Memory B cell (primary cell): ENCODE data around the gene PACS2.

Source experiments
- ATAC-seq: fragments of 150-1000 bp; cut with Tn5 transposase; 2 replicates; pipeline ENCODE4 v1.10.0; 2021; ENCODE audit warnings: low read depth, mild to moderate bottlenecking, moderate library complexity
- DNase-seq, 2 donors: peaks; one replicate each; pipeline ENCODE4 v3.0.0; 2022; ENCODE audit warnings: low spot score in 2 of 2
- H3K27ac Mint-ChIP-seq: one replicate; pipeline ENCODE4 v1.8.0; 2022; ENCODE audit warnings: mild to moderate bottlenecking, moderate library complexity, mixed read lengths
- H3K27me3 Mint-ChIP-seq: one replicate; pipeline ENCODE4 v1.8.0; 2022; ENCODE audit warnings: mixed read lengths
- H3K36me3 Mint-ChIP-seq: one replicate; pipeline ENCODE4 v1.8.0; 2022; ENCODE audit warnings: mild to moderate bottlenecking, mixed read lengths
- H3K4me1 Mint-ChIP-seq: one replicate; pipeline ENCODE4 v1.8.0; 2022; ENCODE audit warnings: mixed read lengths
- H3K4me3 Mint-ChIP-seq: one replicate; pipeline ENCODE4 v1.8.0; 2022; ENCODE audit warnings: mild to moderate bottlenecking, moderate library complexity, mixed read lengths
- H3K9me3 Mint-ChIP-seq: one replicate; pipeline ENCODE4 v1.8.0; 2022; ENCODE audit warnings: mixed read lengths

The PACS2 gene

GRCh38 chr14:105415481-105416428 lies 101.2 kb downstream of the PACS2 start:
- Mint-ChIP-seq H3K36me3 (no peaks in the 10 kb centered on the region), H3K27ac (no peak overlapping the region), H3K4me1 (peaks cover 6% of the 10 kb centered on the region), H3K27me3 (peaks cover 18% of the 10 kb centered on the region), H3K4me3 (peak overlapping the region; percentile 62), H3K9me3 (no peaks in the 10 kb centered on the region)
- ATAC-seq (no peak), DNase-seq (no peak)

DNA sequence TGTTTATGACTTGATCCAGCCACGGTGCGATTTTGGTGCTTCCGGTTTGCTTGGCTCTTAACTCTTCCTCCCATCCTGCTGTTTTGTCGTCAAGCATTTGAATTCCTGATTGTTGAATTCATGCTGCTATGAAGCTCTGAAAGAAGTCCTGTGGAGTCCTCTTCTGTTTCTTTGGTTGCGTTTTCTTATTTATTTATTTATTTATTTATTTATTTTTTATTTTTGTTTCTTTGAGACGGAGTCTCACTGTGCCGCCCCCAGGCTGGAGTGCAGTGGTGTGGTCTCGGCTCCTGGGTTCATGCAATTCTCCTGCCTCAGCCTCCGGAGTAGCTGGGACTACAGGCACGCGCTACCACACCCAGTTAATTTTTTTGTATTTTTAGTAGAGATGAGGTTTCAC lies 102.1 kb downstream of the PACS2 start:
- Mint-ChIP-seq H3K27me3 (peaks cover 18% of the 10 kb centered on the region), H3K9me3 (no peaks in the 10 kb centered on the region), H3K27ac (no peak overlapping the region), H3K4me1 (peaks cover 15% of the 10 kb centered on the region), H3K4me3 (no peak overlapping the region), H3K36me3 (no peaks in the 10 kb centered on the region)
- no peak for DNase-seq
- ATAC-seq, result no peak

DNA sequence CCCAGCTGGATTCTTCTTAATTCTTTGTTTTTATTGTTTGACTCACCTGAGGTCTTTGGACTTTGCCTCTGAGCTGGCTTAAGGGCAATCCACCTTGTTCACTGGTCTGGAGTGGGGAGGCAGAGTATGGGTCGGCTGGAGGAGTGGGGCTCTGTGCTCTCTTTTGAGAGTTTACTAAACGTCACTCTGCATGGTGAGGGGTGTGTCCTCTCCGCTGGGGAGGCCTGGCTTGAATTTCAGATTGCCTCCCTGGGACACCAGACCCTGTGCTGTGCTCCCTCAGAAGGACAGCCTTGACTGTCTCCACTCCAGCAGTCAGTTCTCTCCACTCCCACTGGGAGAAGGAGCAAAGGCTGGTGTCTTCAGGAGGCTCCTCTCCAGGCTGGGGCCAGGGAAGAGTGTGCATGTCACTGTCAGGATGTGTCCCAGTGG lies 103.2 kb downstream of the PACS2 start:
- peaks cover 16% of the 10 kb centered on the region for H3K27me3 Mint-ChIP-seq
- no peak overlapping the region for H3K4me3 Mint-ChIP-seq
- H3K36me3 Mint-ChIP-seq, result no peaks in the 10 kb centered on the region
- no peak for DNase-seq
- H3K9me3 Mint-ChIP-seq, result no peaks in the 10 kb centered on the region
- H3K27ac Mint-ChIP-seq, result no peak overlapping the region
- ATAC-seq, result no peak
- H3K4me1 Mint-ChIP-seq, result peaks cover 22% of the 10 kb centered on the region

GRCh38 chr14:105418269-105419194 lies 104.0 kb downstream of the PACS2 start:
- Mint-ChIP-seq H3K4me3 (peak overlapping the region; percentile 78), H3K27me3 (peaks cover 8% of the 10 kb centered on the region), H3K9me3 (no peaks in the 10 kb centered on the region), H3K36me3 (no peaks in the 10 kb centered on the region), H3K27ac (peak overlapping the region; percentile 50), H3K4me1 (peaks cover 24% of the 10 kb centered on the region)
- ATAC-seq, result no peak
- no peak for DNase-seq

GRCh38 chr14:105419195-105420091 lies 104.9 kb downstream of the PACS2 start, which contains the start of gene MTA1:
MTA1 (plus strand) TSS chr14:105419827; CDS start chr14:105420036, 209 bp downstream.
- DNase-seq, result peak in 1 of 2 donors; percentile 38
- peak within 1 kb of the TSS; percentile 90 for H3K27ac Mint-ChIP-seq
- no peaks in the 10 kb centered on the region for H3K36me3 Mint-ChIP-seq
- H3K4me1 Mint-ChIP-seq, result peaks cover 26% of the 10 kb centered on the region
- peaks cover 6% of the 10 kb centered on the region for H3K27me3 Mint-ChIP-seq
- peak; percentile 65 for ATAC-seq
- H3K4me3 Mint-ChIP-seq, result peak within 1 kb of the TSS; percentile 95
- no peaks in the 10 kb centered on the region for H3K9me3 Mint-ChIP-seq

- peaks cover 26% of the 10 kb centered on the region for H3K4me1 Mint-ChIP-seq
- H3K9me3 Mint-ChIP-seq, result no peaks in the 10 kb centered on the region
- peaks cover 6% of the 10 kb centered on the region for H3K27me3 Mint-ChIP-seq
- peak overlapping the region; percentile 95 for H3K4me3 Mint-ChIP-seq
- DNase-seq (no peak), ATAC-seq (peak; percentile 5)
- no peaks in the 10 kb centered on the region for H3K36me3 Mint-ChIP-seq
- H3K27ac Mint-ChIP-seq, result peak overlapping the region; percentile 90
Observed at GRCh38 chr14:105420101-105420973, 105.8 kb downstream of the PACS2 start.

DNA sequence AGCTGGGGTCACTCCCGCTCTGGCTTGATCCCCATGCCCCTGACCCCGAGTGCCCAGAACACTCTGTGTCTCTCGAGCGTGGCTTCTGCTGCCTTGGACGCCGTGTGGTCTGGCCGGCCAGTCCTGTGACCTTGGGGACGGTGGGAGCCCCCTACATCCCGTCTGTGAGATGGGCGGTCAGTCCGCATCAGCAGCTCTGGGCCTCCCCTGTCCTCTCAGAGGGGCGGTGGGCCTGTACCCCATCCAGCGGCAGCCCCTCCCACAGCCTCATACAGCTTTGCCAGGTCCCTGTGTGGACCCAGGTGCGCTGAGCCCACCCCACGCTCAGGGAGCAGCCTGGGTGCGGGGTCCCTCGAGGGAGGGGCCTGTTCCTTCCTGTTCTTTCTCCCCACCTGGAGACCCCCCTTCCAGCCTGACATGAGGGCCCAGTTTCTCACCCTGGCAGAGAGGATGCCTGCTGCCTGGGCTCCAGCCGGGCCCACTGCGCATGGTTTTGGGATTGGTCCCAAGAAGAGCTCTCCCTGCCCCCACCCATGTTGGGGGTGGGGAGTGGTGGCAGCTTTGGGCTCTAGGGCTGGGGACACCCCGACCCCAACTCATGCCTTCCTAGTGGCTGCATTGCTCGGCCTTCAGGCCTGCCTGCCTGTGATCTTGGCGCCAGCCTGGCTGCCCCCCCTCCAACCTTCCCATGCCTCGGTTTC lies 106.6 kb downstream of the PACS2 start:
- H3K36me3 Mint-ChIP-seq, result peaks cover 2% of the 10 kb centered on the region

DNA sequence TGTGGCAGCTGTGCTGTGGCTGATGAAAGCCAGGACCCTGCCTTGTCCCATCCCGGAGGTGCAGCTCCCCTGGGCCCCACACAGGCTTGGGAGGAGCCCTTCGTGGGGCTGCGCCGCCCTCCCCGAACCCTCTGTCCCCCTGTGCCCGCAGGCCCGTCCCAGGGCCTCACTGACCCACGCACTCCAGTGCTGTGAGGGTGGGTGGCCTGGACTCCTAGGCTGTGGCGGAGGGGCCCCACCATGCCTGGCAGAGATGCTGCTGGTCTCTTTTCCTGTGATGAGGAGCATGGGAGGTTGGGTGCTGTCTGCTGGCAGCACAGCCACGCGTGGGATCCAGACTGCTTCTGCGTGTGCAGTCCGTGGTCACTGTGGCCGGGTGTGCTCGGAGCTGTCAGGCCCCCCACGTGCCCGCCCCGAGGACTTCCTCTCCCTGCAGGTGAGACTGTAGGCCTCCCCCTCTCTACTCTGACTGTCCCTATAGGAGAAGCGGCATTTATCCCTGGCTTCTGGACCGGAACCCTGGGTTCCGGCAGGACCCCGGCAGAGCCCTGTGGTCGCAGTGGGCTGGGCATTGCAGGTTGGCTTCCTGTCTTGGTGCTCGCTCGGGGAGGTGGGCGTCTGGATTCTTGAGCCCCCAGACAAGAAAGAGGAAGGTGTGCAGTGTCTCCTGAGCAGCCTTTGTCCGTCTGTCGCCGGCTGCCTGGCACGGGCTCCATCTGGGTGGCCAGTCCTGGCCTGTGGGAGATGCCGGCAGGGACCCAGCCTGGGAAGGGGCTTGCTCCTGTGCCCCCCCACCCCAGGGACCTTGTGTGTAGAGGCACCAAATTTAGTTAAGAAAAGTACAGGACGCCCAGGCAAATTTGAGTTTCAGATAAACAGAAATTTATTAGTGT lies 107.4 kb downstream of the PACS2 start:
- DNase-seq (no peak), ATAC-seq (peak; percentile 29)
- Mint-ChIP-seq H3K27me3 (peaks cover 4% of the 10 kb centered on the region), H3K27ac (no peak overlapping the region), H3K4me3 (peak overlapping the region; percentile 95), H3K9me3 (no peaks in the 10 kb centered on the region), H3K36me3 (peaks cover 4% of the 10 kb centered on the region), H3K4me1 (peaks cover 26% of the 10 kb centered on the region)

More for the DNA sequence above, 106.6 kb downstream of the PACS2 start:
- Mint-ChIP-seq H3K27ac (peak overlapping the region; percentile 90), H3K9me3 (no peaks in the 10 kb centered on the region), H3K4me1 (peaks cover 26% of the 10 kb centered on the region), H3K27me3 (peaks cover 6% of the 10 kb centered on the region), H3K4me3 (peak overlapping the region; percentile 95)
- DNase-seq (no peak), ATAC-seq (no peak)

DNA sequence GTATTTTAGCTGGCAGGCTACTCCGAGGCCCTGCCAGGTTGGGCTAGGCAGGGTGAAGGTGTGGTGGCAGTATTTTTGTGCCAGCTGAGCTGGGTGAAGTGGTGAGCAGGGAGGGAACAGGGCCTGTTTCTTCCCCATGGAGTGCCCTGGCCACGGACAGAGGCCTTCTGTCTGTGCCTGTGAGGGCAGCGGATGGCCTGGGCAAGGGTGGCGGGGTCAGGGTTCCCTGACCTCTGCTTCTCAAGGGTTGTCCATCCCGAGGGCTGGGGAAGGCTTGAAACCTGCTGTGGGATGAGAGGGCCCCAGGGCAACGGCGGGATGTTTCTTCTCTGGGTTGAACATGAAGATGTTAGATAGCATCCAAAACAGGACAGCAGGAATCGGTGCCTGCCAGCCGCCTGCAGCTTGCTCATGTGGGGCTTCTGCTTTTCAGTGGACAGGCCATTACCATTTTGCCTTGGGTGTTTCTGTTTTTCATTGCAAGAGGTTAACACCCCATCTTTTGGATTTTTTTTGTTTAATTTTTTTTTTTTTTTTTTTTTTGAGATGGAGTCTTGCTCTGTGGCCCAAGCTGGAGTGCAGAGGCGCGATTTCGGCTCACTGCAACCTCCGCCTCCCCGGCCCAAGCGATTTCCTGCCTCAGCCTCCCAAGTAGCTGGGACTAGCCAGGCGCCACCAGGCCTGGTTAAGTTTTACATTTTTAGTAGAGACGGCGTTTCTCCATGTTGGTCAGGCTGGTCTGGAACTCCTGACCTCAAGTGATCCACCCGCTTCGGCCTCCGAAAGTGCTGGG lies 108.3 kb downstream of the PACS2 start:
- peaks cover 29% of the 10 kb centered on the region for H3K4me1 Mint-ChIP-seq
- ATAC-seq (no peak), DNase-seq (no peak)
- peaks cover 4% of the 10 kb centered on the region for H3K27me3 Mint-ChIP-seq
- peaks cover 7% of the 10 kb centered on the region for H3K36me3 Mint-ChIP-seq
- no peak overlapping the region for H3K4me3 Mint-ChIP-seq
- H3K27ac Mint-ChIP-seq, result no peak overlapping the region
- no peaks in the 10 kb centered on the region for H3K9me3 Mint-ChIP-seq

DNA sequence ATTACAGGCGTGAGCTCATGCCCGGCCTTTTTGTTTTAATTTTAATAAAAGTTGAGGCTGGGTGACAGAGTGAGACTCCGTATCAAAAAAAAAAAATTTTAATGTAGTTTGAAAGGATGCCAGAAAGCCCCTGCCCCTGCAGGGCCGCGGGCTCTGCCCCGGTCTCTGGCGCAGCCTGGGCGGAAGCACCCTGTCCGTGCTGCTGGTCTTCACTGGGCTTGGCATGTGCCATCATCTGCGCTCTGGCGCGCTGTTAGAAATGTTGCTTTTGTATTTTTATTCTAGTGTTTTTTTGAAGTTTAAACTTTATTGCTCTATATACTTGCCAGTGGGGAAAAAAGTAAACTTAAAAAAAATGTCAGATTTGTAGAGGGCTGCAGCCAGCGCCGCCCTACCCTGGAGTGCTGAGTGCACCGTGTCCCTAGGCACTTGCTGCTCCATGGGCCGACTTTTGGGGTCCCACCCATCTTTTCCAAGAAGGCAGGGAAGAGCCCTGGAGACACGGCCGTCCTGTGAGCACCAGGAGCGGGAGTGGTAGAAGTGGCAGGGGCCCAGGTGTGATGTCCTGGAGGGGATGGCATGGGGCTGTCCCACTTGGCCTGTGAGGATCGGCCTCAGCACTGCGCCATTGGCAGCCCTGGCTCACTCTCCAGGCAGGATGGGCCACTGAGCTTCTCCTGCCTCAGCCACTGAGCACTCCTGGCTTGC lies 109.1 kb downstream of the PACS2 start:
- no peak for DNase-seq
- Mint-ChIP-seq H3K36me3 (peaks cover 7% of the 10 kb centered on the region), H3K27me3 (peaks cover 3% of the 10 kb centered on the region), H3K9me3 (no peaks in the 10 kb centered on the region), H3K4me3 (no peak overlapping the region), H3K27ac (no peak overlapping the region), H3K4me1 (peaks cover 27% of the 10 kb centered on the region)
- ATAC-seq, result no peak
